Measurements from ENCODE around the gene USP33. TPM values are rescaled to one million over a fixed set of nuclear protein-coding genes. Genes with fewer than 3 reads are reported as not detected.

Gene USP33
- total and polyA plus RNA-seq, 10 of the 15 experiments (the other 5 are each of a cell fraction or from before 2014, with no cell fraction given): 13.1 to 49.9 (median 32.2) TPM

GRCh38 chr1:77757603-77758002, 2.0 kb downstream of the USP33 start (continued):
- TF ChIP-seq IRF3 (IDR thresholded peaks at IDR 0.05) (no peak), MXI1 (IDR thresholded peaks at IDR 0.05; ENCODE audit: low read depth, low read length) (no peak), CHD4 (IDR thresholded peaks at IDR 0.05) (no peak), CUX1 (IDR thresholded peaks at IDR 0.05; ENCODE audit: insufficient replicate concordance, low read depth, low read length) (no peak)

GRCh38 chr1:77757066-77757584, 2.5 kb downstream of the USP33 start:
- no TSS peak for BruUV-seq (replicated peaks)
- in situ Hi-C loops (cut with MboI): loop anchor here (25.0 kb wide), 1 partner anchor 880 kb away; the partner anchor contains the start of gene IFI44
- peak overlapping the region; percentile 55; the same call in 1 of the 2 replicates for H3K4me3 ChIP-seq

More at GRCh38 chr1:77757066-77757584, 2.5 kb downstream of the USP33 start:
- ChIA-PET SMC1A (ENCODE audit: uncharacterized antibody, unreplicated experiment) (interaction anchor here (1.0 to 2.1 kb wide), 7 partner anchors 14 to 217 kb away, joined by 3 to 9 read pairs (median 3); no protein-coding TSS in a partner anchor), CTCF (interaction anchor here (0.8 to 1.4 kb wide), 3 partner anchors 10 to 61 kb away, joined by 4 read pairs; no protein-coding TSS in a partner anchor), POLR2A (interaction anchor here (1.4 kb wide), 1 partner anchor 11 kb away, joined by 4 read pairs; no protein-coding TSS in a partner anchor), RAD21 (ENCODE audit: unreplicated experiment) (interaction anchor here (0.5 to 2.0 kb wide), 6 partner anchors 13 to 357 kb away, joined by 3 to 10 read pairs (median 5); partner anchors contain the start of gene MIGA1)
- Histone ChIP-seq H3K36me3 (ENCODE audit: control insufficient read depth in 2 of 2, insufficient read depth in 2 of 2, low read length in 1 of 2) (no peaks in the 10 kb centered on the region), H3K4me1 (ENCODE audit: control insufficient read depth, insufficient read depth, low read length) (peaks cover 8% of the 10 kb centered on the region; the same call in 1 of the 2 replicates), H3K79me2 (ENCODE audit: control insufficient read depth, insufficient read depth, low read length) (peaks cover 67% of the 10 kb centered on the region), H3K9ac (ENCODE audit: control insufficient read depth, insufficient read depth, low read length) (no peak overlapping the region; the same call in 1 of the 2 replicates), H3K27me3 (replicated peaks in 1 of 2; ENCODE audit: control insufficient read depth in 2 of 2, insufficient read depth in 2 of 2, low read length in 1 of 2) (no peaks in the 10 kb centered on the region), H4K20me1 (ENCODE audit: control insufficient read depth, insufficient read depth) (0 out of 2 replicates have a peak, but pooled peaks cover 3% of the 10 kb centered on the region), H2AFZ (ENCODE audit: control insufficient read depth, low read depth, low read length) (no peak overlapping the region), H3K27ac (ENCODE audit: control insufficient read depth, insufficient read depth) (no peak overlapping the region; the same call in 1 of the 2 replicates), H3K4me2 (ENCODE audit: control insufficient read depth, insufficient read depth) (peak overlapping the region; percentile 69), H3K9me3 (replicated peaks; ENCODE audit: control insufficient read depth, insufficient read depth, low read length) (no peaks in the 10 kb centered on the region)
- TF ChIP-seq BCL11A (IDR thresholded peaks at IDR 0.05; ENCODE audit: low read depth, low read length) (no peak), SMAD1 (IDR thresholded peaks at IDR 0.05; ENCODE audit: low read depth, partially characterized antibody) (no peak), TCF12 (IDR thresholded peaks at IDR 0.05; ENCODE audit: low read depth, low read length) (no peak), CBX3 (IDR thresholded peaks at IDR 0.05; ENCODE audit: borderline replicate concordance, low read depth) (no peak), STAT1 (conservative IDR thresholded peaks at IDR 0.05) (no peak), NKRF (conservative IDR thresholded peaks at IDR 0.05) (no peak), HSF1 (IDR thresholded peaks at IDR 0.05; ENCODE audit: low read depth, low read length) (no peak), WRNIP1 (IDR thresholded peaks at IDR 0.05; ENCODE audit: borderline replicate concordance, low read depth, low read length) (no peak)
- DNase-seq (ENCODE audit: low read depth, low spot score) (no peak), FAIRE-seq (no peak), ATAC-seq (no peak)
- intact Hi-C loops (cut with micrococcal nuclease; ENCODE audit: unreplicated experiment): no loop called here
- 57% methylated on average over 1 of the region's 1 CpG for WGBS (ENCODE audit: insufficient coverage, insufficient replicate concordance, low lambda C conversion rate, missing lambda C conversion rate)

Measured in GM12878 (cell line).